HEK293T (cell line): Measurements from ENCODE around the gene RASL10A.

Experiments used
- HDGF ChIP-seq: fragments of 450-650 bp; IDR thresholded peaks from 2 replicates; pipeline ENCODE4 v1.6.1; 2017; ENCODE audit warnings: antibody characterized with exemption, borderline replicate concordance
- SP1 ChIP-seq: fragments of 450-650 bp; IDR thresholded peaks from 2 replicates; pipeline ENCODE4 v1.6.1; 2017
- SUZ12 ChIP-seq: fragments of 450-650 bp; IDR thresholded peaks from 2 replicates; pipeline ENCODE4 v1.6.1; 2016; ENCODE audit warnings: mild to moderate bottlenecking
- ZNF384 ChIP-seq: fragments of 450-650 bp; IDR thresholded peaks from 2 replicates; pipeline ENCODE4 v1.6.1; 2016

DNA sequence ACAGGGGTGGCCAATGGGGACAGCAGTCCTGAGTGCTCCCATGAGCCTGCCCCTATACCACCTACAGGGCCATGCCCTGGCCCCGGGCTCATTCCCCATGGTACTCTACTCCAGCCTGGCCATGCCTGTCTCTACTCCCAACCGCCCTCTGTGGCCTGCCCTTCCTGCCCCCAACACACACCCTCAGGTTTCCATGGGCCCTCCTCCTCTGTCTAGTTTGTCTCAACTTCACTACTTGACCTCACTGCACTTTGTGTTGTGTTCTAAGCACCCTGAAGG is 26.3 kb upstream of the RASL10A start:
- TF ChIP-seq HDGF (no peak), SP1 (no peak), SUZ12 (no peak), ZNF384 (no peak)
